ENCODE results near the gene TSFM.

TSFM gene

GRCh38 chr12:57807285-57807684 lies 24.7 kb downstream of the TSFM start:
- no peak for TF ChIP-seq CTCF (IDR thresholded peaks at IDR 0.05; ENCODE audit: control insufficient read depth, insufficient read depth, low read depth, low read length, missing control alignments)
- H3K4me3 ChIP-seq (ENCODE audit: control insufficient read depth, low read depth, low read length), result no peak overlapping the region
- DNase-seq (ENCODE audit: low read depth), result no peak

GRCh38 chr12:57808351-57808750 lies 25.8 kb downstream of the TSFM start:
- H3K4me3 ChIP-seq (ENCODE audit: control insufficient read depth, low read depth, low read length), result no peak overlapping the region
- TF ChIP-seq CTCF (IDR thresholded peaks at IDR 0.05; ENCODE audit: control insufficient read depth, insufficient read depth, low read depth, low read length, missing control alignments), result no peak
- no peak for DNase-seq (ENCODE audit: low read depth)

GRCh38 chr12:57809425-57809824 lies 26.8 kb downstream of the TSFM start:
- H3K4me3 ChIP-seq (ENCODE audit: control insufficient read depth, low read depth, low read length), result no peak overlapping the region
- TF ChIP-seq CTCF (IDR thresholded peaks at IDR 0.05; ENCODE audit: control insufficient read depth, insufficient read depth, low read depth, low read length, missing control alignments), result no peak
- no peak for DNase-seq (ENCODE audit: low read depth)

- H3K4me3 ChIP-seq (ENCODE audit: control insufficient read depth, low read depth, low read length), result no peak overlapping the region
- DNase-seq (ENCODE audit: low read depth), result no peak
- TF ChIP-seq CTCF (IDR thresholded peaks at IDR 0.05; ENCODE audit: control insufficient read depth, insufficient read depth, low read depth, low read length, missing control alignments), result no peak
Measured at GRCh38 chr12:57810450-57810849, 27.9 kb downstream of the TSFM start.

- no peak for TF ChIP-seq CTCF (IDR thresholded peaks at IDR 0.05; ENCODE audit: control insufficient read depth, insufficient read depth, low read depth, low read length, missing control alignments)
- no peak for DNase-seq (ENCODE audit: low read depth)
- no peak overlapping the region for H3K4me3 ChIP-seq (ENCODE audit: control insufficient read depth, low read depth, low read length)
Measured at GRCh38 chr12:57811028-57811755, 28.6 kb downstream of the TSFM start.

- H3K4me3 ChIP-seq (ENCODE audit: control insufficient read depth, low read depth, low read length), result no peak overlapping the region
- no peak for DNase-seq (ENCODE audit: low read depth)
- TF ChIP-seq CTCF (IDR thresholded peaks at IDR 0.05; ENCODE audit: control insufficient read depth, insufficient read depth, low read depth, low read length, missing control alignments), result no peak
Measured at GRCh38 chr12:57813111-57813970, 30.8 kb downstream of the TSFM start.
